ENCODE measurements around the gene PNPLA5. TPM values are rescaled to one million over a fixed set of nuclear protein-coding genes. Genes with fewer than 3 reads are reported as not detected.

Gene PNPLA5, protein sequence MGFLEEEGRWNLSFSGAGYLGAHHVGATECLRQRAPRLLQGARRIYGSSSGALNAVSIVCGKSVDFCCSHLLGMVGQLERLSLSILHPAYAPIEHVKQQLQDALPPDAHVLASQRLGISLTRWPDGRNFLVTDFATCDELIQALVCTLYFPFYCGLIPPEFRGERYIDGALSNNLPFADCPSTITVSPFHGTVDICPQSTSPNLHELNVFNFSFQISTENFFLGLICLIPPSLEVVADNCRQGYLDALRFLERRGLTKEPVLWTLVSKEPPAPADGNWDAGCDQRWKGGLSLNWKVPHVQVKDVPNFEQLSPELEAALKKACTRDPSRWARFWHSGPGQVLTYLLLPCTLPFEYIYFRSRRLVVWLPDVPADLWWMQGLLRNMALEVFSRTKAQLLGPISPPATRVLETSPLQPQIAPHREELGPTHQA
- not detected in 2 replicates for total RNA-seq

GRCh38 chr22:43891360-43892182 lies at the start of gene PNPLA5:
Gene PNPLA5, minus strand, starts transcription at chr22:43892013. Its CDS starts 133 bp downstream, at chr22:43891880.

DNA sequence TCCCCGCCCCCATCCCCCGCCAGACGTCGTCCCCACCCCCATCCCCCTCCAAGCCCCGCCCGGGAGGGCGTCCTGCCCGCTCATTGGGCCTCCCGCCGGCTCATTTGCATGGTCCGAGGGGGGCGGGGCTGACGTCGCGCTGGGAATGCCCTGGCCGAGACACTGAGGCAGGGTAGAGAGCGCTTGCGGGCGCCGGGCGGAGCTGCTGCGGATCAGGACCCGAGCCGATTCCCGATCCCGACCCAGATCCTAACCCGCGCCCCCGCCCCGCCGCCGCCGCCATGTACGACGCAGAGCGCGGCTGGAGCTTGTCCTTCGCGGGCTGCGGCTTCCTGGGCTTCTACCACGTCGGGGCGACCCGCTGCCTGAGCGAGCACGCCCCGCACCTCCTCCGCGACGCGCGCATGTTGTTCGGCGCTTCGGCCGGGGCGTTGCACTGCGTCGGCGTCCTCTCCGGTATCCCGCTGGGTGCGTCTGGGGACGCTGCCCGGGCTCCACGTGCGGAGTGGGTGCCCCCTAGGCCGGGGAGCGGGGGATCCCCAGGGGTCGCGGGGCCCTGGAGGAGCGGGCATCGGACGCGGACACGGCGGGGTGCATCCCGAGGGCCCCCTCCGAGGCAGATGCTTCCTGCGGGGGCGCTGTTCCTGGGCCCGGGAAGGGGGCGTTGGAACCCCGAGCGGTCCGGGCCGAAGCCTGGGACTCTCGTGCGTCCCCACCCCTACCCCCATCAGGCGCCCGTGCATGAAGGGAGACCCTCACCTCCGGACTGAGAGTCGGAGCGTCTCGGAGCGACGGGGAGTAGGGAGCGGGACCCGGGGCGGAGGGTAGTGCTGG lies 32.0 kb upstream of the PNPLA5 start, which contains the start of gene PNPLA3:
Gene PNPLA3, plus strand, starts transcription at position 175 of the 834 bp plus-strand sequence. Its CDS starts 107 bp downstream, at position 282.

GRCh38 chr22:43862074-43862881 lies 29.5 kb downstream of the PNPLA5 start, which contains the start of gene SULT4A1:
Gene SULT4A1, minus strand, starts transcription at chr22:43862513. Its CDS starts 131 bp downstream, at chr22:43862382.

Other genes with a start within 250 kb of the PNPLA5 start
- 0.22 and 1.1 TPM in 2 replicates for gene EFCAB6, start 79.7 kb downstream of the PNPLA5 start, total RNA-seq
- under 0.01 and 0.26 TPM in 2 replicates for gene SULT4A1, start 29.5 kb downstream of the PNPLA5 start, total RNA-seq
- 0.26 and 0.33 TPM in 2 replicates for gene PNPLA3, start 31.8 kb upstream of the PNPLA5 start, total RNA-seq
- gene SAMM50, start 63.4 kb upstream of the PNPLA5 start, total RNA-seq: 37.7 and 43.3 TPM in 2 replicates
- gene PARVB, start 132.3 kb upstream of the PNPLA5 start, total RNA-seq: 38.4 and 92.7 TPM in 2 replicates

All from dermis lymphatic vessel endothelial cell (primary cell).